Gastroesophageal sphincter (tissue), 4 donors: ENCODE measurements around the gene USP9X. TPM values are rescaled to one million over a fixed set of nuclear protein-coding genes. Genes with fewer than 3 reads are reported as not detected.
"Not testable (repeated sequence)": the region's sequence is repeated elsewhere in the genome, so short reads cannot be mapped to it uniquely, and the experiment has no call there.

Experiments
- ATAC-seq: fragments of 150-250 bp; one replicate; pipeline ENCODE4 v1.9.1; 2016; ENCODE audit warnings: mild to moderate bottlenecking, moderate library complexity
- H3K27ac ChIP-seq, 4 donors: fragments of 200-600 bp; sonication (generic) in 3 of 4; 1 replicate in 3 of 4; 2 replicates in 1 of 4; pipeline ENCODE4 v1.5.1; 2016 to 2019
- H3K27me3 ChIP-seq: fragments of 200-600 bp; sonication (generic); one replicate; pipeline ENCODE4 v1.5.1; 2019
- H3K36me3 ChIP-seq, 2 donors: fragments of 200-600 bp; sonication (generic); one replicate each; pipeline ENCODE4 v1.5.1; 2019; ENCODE audit warnings: control low read depth in 1 of 2
- H3K4me1 ChIP-seq, 3 donors: fragments of 200-600 bp; sonication (generic); 1 replicate in 2 of 3; 2 replicates in 1 of 3; pipeline ENCODE4 v1.5.1; 2016 to 2019; ENCODE audit warnings: control low read depth in 2 of 3
- H3K4me3 ChIP-seq, 2 donors: fragments of 200-600 bp; sonication (generic); one replicate each; pipeline ENCODE4 v1.5.1; 2019; ENCODE audit warnings: mild to moderate bottlenecking in 1 of 2, moderate library complexity in 1 of 2
- H3K9me3 ChIP-seq, 3 donors: fragments of 200-600 bp; sonication (generic); one replicate each; pipeline ENCODE4 v1.5.1; 2017 to 2019; ENCODE audit warnings: control low read depth in 2 of 3
- CTCF ChIP-seq, 4 experiments: fragments of 200-600 bp in 2 of 4; fragments of 450-650 bp in 2 of 4; sonication (generic) in 1 of 4; IDR thresholded peaks; one replicate each; pipeline ENCODE4 v1.5.1; 2017 to 2019; ENCODE audit warnings: antibody characterized with exemption in 4 of 4, mild to moderate bottlenecking in 2 of 4, moderate library complexity in 2 of 4
- EP300 ChIP-seq: sonication (generic); formaldehyde crosslinking; IDR thresholded peaks from one replicate; pipeline ENCODE4 v1.6.1; 2017; ENCODE audit warnings: antibody characterized with exemption, mild to moderate bottlenecking
- POLR2A ChIP-seq, 2 donors: fragments of 450-650 bp; IDR thresholded peaks; one replicate each; pipeline ENCODE4 v1.6.1; 2017; ENCODE audit warnings: antibody characterized with exemption in 2 of 2, mild to moderate bottlenecking in 2 of 2, moderate library complexity in 1 of 2
- POLR2AphosphoS5 ChIP-seq: sonication (generic); formaldehyde crosslinking; IDR thresholded peaks from one replicate; pipeline ENCODE4 v1.6.1; 2017; ENCODE audit warnings: antibody characterized with exemption
- WGBS, 2 donors: methylation state at CpG; one replicate each; pipeline ENCODE4 v1.1.5; 2018; ENCODE audit warnings: low coverage in 1 of 2; 5-methylcytosine and 5-hydroxymethylcytosine counted together
- total RNA-seq, 4 donors: library from RNA; depleted of rRNA; stranded (reverse); fragments of >200 nt; gene quantifications; one replicate each; pipeline ENCODE4 v1.1.0, GENCODE V29; 2016

USP9X gene
- total RNA-seq, 4 donors from 2014 or later = 113 to 141 (median 130) TPM

GRCh38 chrX:41050359-41050758 is 34.9 kb upstream of the USP9X start:
- Histone ChIP-seq H3K9me3 (no peaks in the 10 kb centered on the region), H3K4me3 (no peak overlapping the region), H3K36me3 (no peaks in the 10 kb centered on the region), H3K4me1 (peaks cover 0 to 11% (median 0%) of the 10 kb centered on the region in 3 donors), H3K27me3 (no peaks in the 10 kb centered on the region), H3K27ac (no peak overlapping the region)
- TF ChIP-seq POLR2A (IDR thresholded peaks at IDR 0.05) (no peak), EP300 (no peak), POLR2AphosphoS5 (no peak), CTCF (IDR thresholded peaks at IDR 0.05) (no peak)
- 86% methylated on average over 1 of the region's 1 CpG; no CpG with 5 or more reads in 1 of the 2 donors for WGBS, 2 donors
- no peak for ATAC-seq

- TF ChIP-seq POLR2A (IDR thresholded peaks at IDR 0.05) (no peak), EP300 (no peak), CTCF (IDR thresholded peaks at IDR 0.05) (no peak), POLR2AphosphoS5 (no peak)
- ATAC-seq = no peak
- peaks cover 0 to 3% (median 0%) of the 10 kb centered on the region in 3 donors for H3K4me1 ChIP-seq
- H3K9me3 ChIP-seq = no peaks in the 10 kb centered on the region
- WGBS, 2 donors = 100% methylated on average over 1 of the region's 1 CpG
- no peaks in the 10 kb centered on the region for H3K36me3 ChIP-seq
- H3K27me3 ChIP-seq = no peaks in the 10 kb centered on the region
- H3K4me3 ChIP-seq = no peak overlapping the region
- H3K27ac ChIP-seq = no peak overlapping the region
Observed at GRCh38 chrX:41051288-41051687, 34.0 kb upstream of the USP9X start.

GRCh38 chrX:41055740-41056139 is 29.5 kb upstream of the USP9X start:
- Histone ChIP-seq H3K27me3 (no peaks in the 10 kb centered on the region), H3K27ac (no peak overlapping the region), H3K36me3 (no peaks in the 10 kb centered on the region), H3K4me3 (no peak overlapping the region), H3K9me3 (no peaks in the 10 kb centered on the region), H3K4me1 (no peaks in the 10 kb centered on the region)
- 80 to 100% methylated on average over 1 of the region's 3 CpGs for WGBS, 2 donors
- no peak for ATAC-seq
- TF ChIP-seq CTCF (IDR thresholded peaks at IDR 0.05) (no peak), EP300 (no peak), POLR2AphosphoS5 (no peak), POLR2A (IDR thresholded peaks at IDR 0.05) (no peak)

- not testable (repeated sequence) for H3K36me3 ChIP-seq, H3K27me3 ChIP-seq, H3K27ac ChIP-seq, ATAC-seq, H3K4me3 ChIP-seq, H3K9me3 ChIP-seq, H3K4me1 ChIP-seq
- WGBS, 2 donors = 68% methylated on average over 6 of the region's 8 CpGs; no CpG with 5 or more reads in 1 of the 2 donors
Observed at GRCh38 chrX:41063276-41063675, 22.0 kb upstream of the USP9X start.

- H3K27me3 ChIP-seq = no peaks in the 10 kb centered on the region
Observed at GRCh38 chrX:41064018-41064417, 21.2 kb upstream of the USP9X start.

More at GRCh38 chrX:41064018-41064417, 21.2 kb upstream of the USP9X start:
- TF ChIP-seq POLR2A (IDR thresholded peaks at IDR 0.05) (no peak), POLR2AphosphoS5 (no peak), CTCF (IDR thresholded peaks at IDR 0.05) (no peak), EP300 (no peak)
- Histone ChIP-seq H3K27ac (no peak overlapping the region), H3K4me3 (no peak overlapping the region), H3K9me3 (no peaks in the 10 kb centered on the region), H3K4me1 (no peaks in the 10 kb centered on the region), H3K36me3 (no peaks in the 10 kb centered on the region)
- 14 to 47% methylated on average over 2 to 3 of the region's 5 CpGs for WGBS, 2 donors
- no peak for ATAC-seq
